Activated CD8-positive, alpha-beta T cell treated with anti-CD3 and anti-CD28 coated beads, Interleukin-2, amount 10 ng/mL, durations not matched to agents 7 days and 5 days (primary cell): Measurements from ENCODE around the gene SASH3. TPM values are rescaled to one million over a fixed set of nuclear protein-coding genes. Genes with fewer than 3 reads are reported as not detected.
"Not testable (repeated sequence)": the region's sequence is repeated elsewhere in the genome, so short reads cannot be mapped to it uniquely, and the experiment has no call there.

Experiments used
- ATAC-seq: fragments of 150-1000 bp; cut with Tn5 transposase; one replicate; pipeline ENCODE4 v1.10.0; 2021; ENCODE audit warnings: moderate library complexity
- CTCF ChIA-PET: fragments of 350-600 bp; sonication (Branson Sonifier 250); formaldehyde crosslinking; loops from one replicate; lab custom pipeline; 2021; ENCODE audit warnings: antibody characterized with exemption; lab: Charles Lee
- POLR2A ChIA-PET: fragments of 350-600 bp; sonication (Branson Sonifier 250); formaldehyde crosslinking; loops from one replicate; lab custom pipeline; 2021; ENCODE audit warnings: antibody characterized with exemption; lab: Charles Lee
- DNase-seq: peaks from one replicate; pipeline ENCODE4 v3.0.0-alpha.2; 2020
- H3K27ac Mint-ChIP-seq: one replicate; pipeline ENCODE4 v1.8.0; 2021; ENCODE audit warnings: mild to moderate bottlenecking, mixed read lengths
- H3K27me3 Mint-ChIP-seq: one replicate; pipeline ENCODE4 v1.8.0; 2021; ENCODE audit warnings: low read depth, mixed read lengths
- H3K36me3 Mint-ChIP-seq: one replicate; pipeline ENCODE4 v1.8.0; 2021; ENCODE audit warnings: low read depth, mixed read lengths
- H3K4me1 Mint-ChIP-seq: one replicate; pipeline ENCODE4 v1.8.0; 2021; ENCODE audit warnings: low read depth, mixed read lengths
- H3K4me3 Mint-ChIP-seq: one replicate; pipeline ENCODE4 v1.8.0; 2021; ENCODE audit warnings: mild to moderate bottlenecking, mixed read lengths
- H3K9me3 Mint-ChIP-seq: one replicate; pipeline ENCODE4 v1.8.0; 2022; ENCODE audit warnings: mixed read lengths; ENCODE audit not compliant: insufficient read depth
- total RNA-seq, 2 experiments: library from RNA; stranded (reverse); gene quantifications; one replicate each; pipeline ENCODE4 v1.2.3, GENCODE V29; 2021

The SASH3 gene
- total RNA-seq = 100 to 1,000 TPM; 286 to 303 TPM

- peak within 1 kb of the TSS; percentile 89 for H3K4me3 Mint-ChIP-seq
- DNase-seq (peak; percentile 83), ATAC-seq (peak; percentile 45)
- H3K27me3 Mint-ChIP-seq = no peaks in the 10 kb centered on the region
- POLR2A ChIA-PET = interaction anchor here (0.6 to 10.3 kb wide), 8 partner anchors 10 to 154 kb away, joined by 3 to 165 read pairs (median 6); partner anchors contain the start of gene UTP14A
- H3K9me3 Mint-ChIP-seq = no peaks in the 10 kb centered on the region
- H3K4me1 Mint-ChIP-seq = peaks cover 51% of the 10 kb centered on the region
- peaks cover 53% of the 10 kb centered on the region for H3K36me3 Mint-ChIP-seq
- peak within 1 kb of the TSS; percentile 94 for H3K27ac Mint-ChIP-seq
- CTCF ChIA-PET = interaction anchor here (0.9 to 6.7 kb wide), 9 partner anchors 10 to 54 kb away, joined by 3 to 71 read pairs (median 4); no protein-coding TSS in a partner anchor
Observed at GRCh38 chrX:129779747-129780146, at the start of gene SASH3. Gene SASH3, plus strand, starts transcription at chrX:129779949. Its CDS starts 149 bp downstream, at chrX:129780098.

GRCh38 chrX:129731228-129731627 is 48.5 kb upstream of the SASH3 start:
- Mint-ChIP-seq H3K36me3 (peaks cover 3% of the 10 kb centered on the region), H3K4me1 (peaks cover 35% of the 10 kb centered on the region), H3K27me3 (no peaks in the 10 kb centered on the region), H3K9me3 (no peaks in the 10 kb centered on the region), H3K27ac (peak overlapping the region; percentile 12), H3K4me3 (no peak overlapping the region)
- CTCF ChIA-PET = no interaction called here
- POLR2A ChIA-PET = no interaction called here
- no peak for DNase-seq
- ATAC-seq = no peak

DNA sequence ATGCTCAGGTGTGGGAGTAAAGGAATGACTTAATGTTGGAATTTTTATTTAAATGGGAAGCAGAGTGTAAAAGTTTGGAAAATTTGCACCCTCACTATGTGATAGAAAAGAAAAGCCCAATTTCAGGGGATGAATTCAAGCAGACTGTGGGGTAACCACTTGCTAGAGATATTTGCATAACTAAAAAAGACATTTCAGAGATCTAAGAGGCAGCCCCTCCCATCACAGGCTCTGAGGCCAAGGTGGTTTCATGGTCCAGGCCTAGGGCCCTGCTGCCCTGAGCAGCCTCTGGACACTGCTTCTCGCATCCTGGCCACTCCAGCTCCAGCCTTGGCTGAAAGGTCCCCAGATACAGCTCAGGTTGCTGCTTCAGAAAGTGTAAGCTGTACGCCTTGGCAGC is 46.9 kb upstream of the SASH3 start:
- Mint-ChIP-seq H3K9me3 (no peaks in the 10 kb centered on the region), H3K4me3 (no peak overlapping the region), H3K27ac (peak overlapping the region; percentile 39), H3K36me3 (peaks cover 3% of the 10 kb centered on the region), H3K27me3 (no peaks in the 10 kb centered on the region), H3K4me1 (peaks cover 40% of the 10 kb centered on the region)
- ATAC-seq (no peak), DNase-seq (no peak)
- ChIA-PET POLR2A (interaction anchor here (0.7 kb wide), 1 partner anchor 50 kb away, joined by 4 read pairs; no protein-coding TSS in a partner anchor), CTCF (no interaction called here)

DNA sequence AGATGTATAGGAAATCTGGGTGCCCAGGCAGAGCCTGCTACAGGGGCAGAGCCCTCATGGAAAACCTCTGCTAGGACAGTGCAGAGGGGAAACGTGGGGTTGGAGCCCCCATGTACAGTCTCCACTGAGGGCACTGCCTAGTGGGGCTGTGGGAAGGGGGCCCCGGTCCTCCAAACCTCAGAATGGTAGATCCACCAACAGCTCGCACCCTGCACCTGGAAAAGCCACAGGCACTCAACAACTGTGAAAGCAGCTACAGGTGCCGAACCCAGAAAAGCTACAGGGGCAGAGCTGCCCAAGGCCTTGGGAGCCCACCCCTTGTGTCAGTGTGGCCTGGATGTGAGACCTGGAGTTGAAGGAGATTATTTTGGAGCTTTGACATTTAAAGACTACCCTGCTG is 46.4 kb upstream of the SASH3 start:
- Mint-ChIP-seq H3K4me1 (peaks cover 44% of the 10 kb centered on the region), H3K4me3 (no peak overlapping the region)
- CTCF ChIA-PET = no interaction called here

GRCh38 chrX:129736491-129736890 is 43.3 kb upstream of the SASH3 start:
- Mint-ChIP-seq H3K36me3 (no peaks in the 10 kb centered on the region), H3K9me3 (no peaks in the 10 kb centered on the region), H3K4me3 (no peak overlapping the region), H3K27me3 (no peaks in the 10 kb centered on the region), H3K4me1 (peaks cover 49% of the 10 kb centered on the region), H3K27ac (peak overlapping the region; percentile 66)
- POLR2A ChIA-PET = interaction anchor here (1.4 kb wide), 1 partner anchor 57 kb away, joined by 3 read pairs; no protein-coding TSS in a partner anchor
- DNase-seq (no peak), ATAC-seq (peak; percentile 80)
- CTCF ChIA-PET = interaction anchor here (1.0 to 4.8 kb wide), 7 partner anchors 10 to 98 kb away, joined by 3 to 30 read pairs (median 11); no protein-coding TSS in a partner anchor

More for the DNA sequence above, 46.4 kb upstream of the SASH3 start:
- POLR2A ChIA-PET = interaction anchor here (0.7 kb wide), 1 partner anchor 49 kb away, joined by 4 read pairs; no protein-coding TSS in a partner anchor
- Mint-ChIP-seq H3K27ac (no peak overlapping the region), H3K9me3 (no peaks in the 10 kb centered on the region), H3K36me3 (peaks cover 3% of the 10 kb centered on the region), H3K27me3 (no peaks in the 10 kb centered on the region)
- no peak for DNase-seq
- no peak for ATAC-seq

GRCh38 chrX:129737916-129738315 is 41.8 kb upstream of the SASH3 start:
- POLR2A ChIA-PET = interaction anchor here (0.6 kb wide), 1 partner anchor 15 kb away, joined by 3 read pairs; no protein-coding TSS in a partner anchor
- H3K36me3 Mint-ChIP-seq = no peaks in the 10 kb centered on the region
- CTCF ChIA-PET = interaction anchor here (1.3 to 4.8 kb wide), 4 partner anchors 17 to 86 kb away, joined by 3 to 16 read pairs (median 12); no protein-coding TSS in a partner anchor

GRCh38 chrX:129738466-129739308 is 41.1 kb upstream of the SASH3 start, which contains the start of gene XPNPEP2:
Gene XPNPEP2, plus strand, starts transcription at chrX:129738979. Its CDS starts 235 bp downstream, at chrX:129739214.
- Mint-ChIP-seq H3K27ac (peak within 1 kb of the TSS; percentile 46), H3K9me3 (no peaks in the 10 kb centered on the region), H3K4me3 (no peak within 1 kb of the TSS), H3K4me1 (peaks cover 65% of the 10 kb centered on the region), H3K27me3 (no peaks in the 10 kb centered on the region), H3K36me3 (no peaks in the 10 kb centered on the region)
- POLR2A ChIA-PET = interaction anchor here (0.6 kb wide), 1 partner anchor 15 kb away, joined by 3 read pairs; no protein-coding TSS in a partner anchor
- CTCF ChIA-PET = interaction anchor here (1.3 to 4.8 kb wide), 3 partner anchors 17 to 85 kb away, joined by 3 to 16 read pairs (median 12); no protein-coding TSS in a partner anchor
- no peak for ATAC-seq
- DNase-seq = no peak

More at GRCh38 chrX:129737916-129738315, 41.8 kb upstream of the SASH3 start:
- ATAC-seq (no peak), DNase-seq (no peak)
- no peak overlapping the region for H3K4me3 Mint-ChIP-seq
- H3K9me3 Mint-ChIP-seq = no peaks in the 10 kb centered on the region
- H3K27ac Mint-ChIP-seq = peak overlapping the region; percentile 46
- H3K27me3 Mint-ChIP-seq = no peaks in the 10 kb centered on the region
- H3K4me1 Mint-ChIP-seq = peaks cover 57% of the 10 kb centered on the region

DNA sequence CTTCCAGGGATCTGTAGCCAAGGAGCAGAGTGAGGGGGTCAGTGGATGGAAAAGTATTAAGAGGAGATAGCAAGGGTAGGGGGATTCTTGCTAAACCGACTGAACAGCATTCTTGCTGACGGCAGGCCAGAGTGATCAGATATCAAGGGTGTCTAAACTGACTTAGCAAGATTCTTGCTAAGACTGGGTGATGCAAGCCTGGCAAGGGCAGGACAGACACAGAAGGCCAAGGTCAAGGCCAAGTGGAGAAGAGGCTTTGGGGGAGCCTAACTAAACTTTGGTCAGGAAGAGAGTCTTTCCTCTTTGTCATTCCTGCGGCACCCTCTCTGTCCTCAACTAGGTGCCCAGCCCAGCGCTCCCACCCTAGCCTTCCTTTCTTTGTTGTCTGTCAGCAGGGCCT is 40.2 kb upstream of the SASH3 start:
- H3K9me3 Mint-ChIP-seq = no peaks in the 10 kb centered on the region
- H3K27me3 Mint-ChIP-seq = no peaks in the 10 kb centered on the region
- H3K36me3 Mint-ChIP-seq = no peaks in the 10 kb centered on the region
- DNase-seq (no peak), ATAC-seq (no peak)
- ChIA-PET CTCF (no interaction called here), POLR2A (no interaction called here)
- peaks cover 70% of the 10 kb centered on the region for H3K4me1 Mint-ChIP-seq
- no peak overlapping the region for H3K27ac Mint-ChIP-seq
- H3K4me3 Mint-ChIP-seq = no peak overlapping the region

GRCh38 chrX:129741880-129742758 is 37.6 kb upstream of the SASH3 start:
- CTCF ChIA-PET = no interaction called here
- no peaks in the 10 kb centered on the region for H3K9me3 Mint-ChIP-seq
- DNase-seq (no peak), ATAC-seq (no peak)
- H3K36me3 Mint-ChIP-seq = no peaks in the 10 kb centered on the region
- POLR2A ChIA-PET = interaction anchor here (3.0 kb wide), 1 partner anchor 38 kb away, joined by 20 read pairs; the partner anchor contains the start of gene SASH3
- peak overlapping the region; percentile 15 for H3K4me3 Mint-ChIP-seq
- H3K27me3 Mint-ChIP-seq = no peaks in the 10 kb centered on the region
- H3K27ac Mint-ChIP-seq = peak overlapping the region; percentile 96
- peaks cover 75% of the 10 kb centered on the region for H3K4me1 Mint-ChIP-seq

DNA sequence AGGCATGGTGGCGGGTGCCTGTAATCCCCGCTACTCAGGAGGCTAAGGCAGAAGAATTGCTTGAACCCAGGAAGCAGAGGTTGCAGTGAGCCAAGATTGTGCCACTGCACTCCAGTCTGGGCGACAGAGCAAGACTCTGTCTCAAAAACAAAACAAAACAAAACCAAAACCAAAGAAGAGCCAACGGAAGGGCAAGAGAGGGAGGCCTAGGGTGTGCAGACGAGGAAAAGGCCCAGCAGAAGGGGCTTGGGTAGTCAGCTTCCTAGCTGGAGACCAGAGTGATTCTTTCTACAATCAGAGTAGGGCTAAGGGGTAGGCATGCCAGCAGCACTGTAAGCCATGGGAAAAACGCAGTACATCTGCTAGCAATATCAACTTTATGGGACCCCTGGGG is 37.0 kb upstream of the SASH3 start:
- CTCF ChIA-PET, H3K36me3 Mint-ChIP-seq, H3K9me3 Mint-ChIP-seq, H3K27me3 Mint-ChIP-seq, DNase-seq: not testable (repeated sequence)
- POLR2A ChIA-PET = interaction anchor here (3.0 kb wide), 1 partner anchor 38 kb away, joined by 20 read pairs; the partner anchor contains the start of gene SASH3
- Mint-ChIP-seq H3K27ac (peak overlapping the region; percentile 96), H3K4me3 (peak overlapping the region; percentile 15), H3K4me1 (peaks cover 74% of the 10 kb centered on the region)
- peak; percentile 18 for ATAC-seq

DNA sequence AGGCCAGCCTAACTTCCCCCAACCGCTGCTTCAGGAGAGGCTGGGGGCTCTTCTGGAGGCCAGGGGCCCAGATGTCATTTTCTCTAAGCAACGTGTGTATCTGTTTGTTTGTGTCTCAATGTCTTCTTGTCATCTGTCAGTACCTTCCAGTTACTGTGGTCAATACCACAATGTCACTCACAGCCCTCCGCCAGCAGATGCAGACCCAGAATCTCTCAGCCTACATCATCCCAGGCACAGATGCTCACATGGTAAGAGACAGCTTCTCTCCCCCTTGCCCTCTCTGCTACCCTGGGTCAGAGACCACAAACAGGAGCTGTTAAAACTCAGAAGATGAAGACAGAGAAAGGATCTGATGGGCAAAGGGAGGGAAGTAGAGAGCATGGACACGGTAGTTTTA is 35.9 kb upstream of the SASH3 start:
- H3K27me3 Mint-ChIP-seq = no peaks in the 10 kb centered on the region
- CTCF ChIA-PET = interaction anchor here (0.9 to 2.0 kb wide), 7 partner anchors 10 to 79 kb away, joined by 3 to 10 read pairs (median 6); no protein-coding TSS in a partner anchor
- peak overlapping the region; percentile 46 for H3K4me3 Mint-ChIP-seq
- H3K27ac Mint-ChIP-seq = peak overlapping the region; percentile 96
- no peaks in the 10 kb centered on the region for H3K9me3 Mint-ChIP-seq
- no peaks in the 10 kb centered on the region for H3K36me3 Mint-ChIP-seq
- peaks cover 69% of the 10 kb centered on the region for H3K4me1 Mint-ChIP-seq
- POLR2A ChIA-PET = interaction anchor here (0.9 to 3.0 kb wide), 8 partner anchors 12 to 39 kb away, joined by 4 to 20 read pairs (median 6); partner anchors contain the start of gene SASH3
- DNase-seq = peak; percentile 60
- peak; percentile 69 for ATAC-seq
